Measurements from ENCODE around the gene MS4A10.

Gene MS4A10

GRCh38 chr11:60771879-60772525 lies 13.1 kb upstream of the MS4A10 start:
- in situ Hi-C loops (cut with HindIII; ENCODE audit: low sequenced_read_pairs) = no loop called here
- TF ChIP-seq CTCF (IDR thresholded peaks at IDR 0.05; ENCODE audit: low read depth, low read length, missing control alignments) = no peak
- H3K4me3 ChIP-seq (ENCODE audit: low read depth, low read length) = no peak overlapping the region
- DNase-seq (ENCODE audit: low read depth) = no peak

GRCh38 chr11:60772666-60773065 lies 12.5 kb upstream of the MS4A10 start:
- DNase-seq (ENCODE audit: low read depth) = no peak
- no peak for TF ChIP-seq CTCF (IDR thresholded peaks at IDR 0.05; ENCODE audit: low read depth, low read length, missing control alignments)
- in situ Hi-C loops (cut with HindIII; ENCODE audit: low sequenced_read_pairs) = no loop called here
- H3K4me3 ChIP-seq (ENCODE audit: low read depth, low read length) = no peak overlapping the region

DNA sequence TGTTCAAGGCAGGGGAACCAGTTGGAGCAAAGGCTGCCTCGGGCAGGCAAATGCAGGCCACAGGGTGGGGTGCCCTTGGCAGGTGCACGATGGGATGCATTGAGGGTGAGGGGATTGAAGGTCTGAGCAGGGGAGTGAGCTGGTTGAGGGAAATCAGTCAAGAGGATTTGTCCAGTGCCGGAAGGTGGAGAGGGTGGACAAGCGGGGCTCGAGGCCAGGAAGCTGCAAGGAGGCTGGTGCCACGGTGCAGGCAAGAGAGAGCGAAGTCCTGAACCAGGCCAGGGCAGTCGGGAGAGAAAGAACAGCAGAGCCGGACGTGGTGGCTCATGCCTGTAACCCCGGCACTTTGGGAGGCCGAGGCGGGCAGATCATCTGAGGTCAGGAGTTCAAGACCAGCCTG lies 10.4 kb upstream of the MS4A10 start:
- H3K4me3 ChIP-seq (ENCODE audit: low read depth, low read length) = no peak overlapping the region
- DNase-seq (ENCODE audit: low read depth) = no peak
- no peak for TF ChIP-seq CTCF (IDR thresholded peaks at IDR 0.05; ENCODE audit: low read depth, low read length, missing control alignments)
- in situ Hi-C loops (cut with HindIII; ENCODE audit: low sequenced_read_pairs) = loop anchor here (5.0 kb wide), 1 partner anchor 53 kb away; no protein-coding TSS in a partner anchor

DNA sequence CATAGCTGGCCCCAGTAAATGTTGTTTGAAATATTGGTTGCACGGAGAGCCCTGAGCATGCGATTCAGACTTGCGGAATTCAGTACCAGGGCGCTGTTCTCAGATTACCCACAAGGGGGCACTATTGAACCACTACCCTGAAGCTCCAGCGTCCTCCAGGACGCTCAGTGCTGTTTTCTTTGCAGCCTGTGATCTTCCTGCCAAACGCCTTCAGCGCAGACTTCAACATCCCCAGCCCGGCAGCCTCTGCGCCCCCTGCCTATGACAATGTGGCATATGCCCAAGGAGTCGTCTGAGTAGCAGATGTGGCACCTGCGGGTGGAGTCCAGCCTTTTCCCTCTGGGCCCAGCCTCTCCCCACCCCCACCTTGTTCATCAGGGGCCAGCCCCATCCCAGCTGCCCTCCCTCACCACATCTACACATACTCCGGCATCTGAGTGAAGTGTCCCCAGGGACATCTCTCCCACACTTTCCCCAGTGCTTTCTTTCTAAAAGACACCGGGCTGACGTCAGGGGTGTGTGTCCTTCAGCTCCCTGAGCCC lies 9.6 kb upstream of the MS4A10 start:
- in situ Hi-C loops (cut with HindIII; ENCODE audit: low sequenced_read_pairs) = loop anchor here (5.0 kb wide), 1 partner anchor 52 kb away; no protein-coding TSS in a partner anchor
- peak; percentile 94 for TF ChIP-seq CTCF (IDR thresholded peaks at IDR 0.05; ENCODE audit: low read depth, low read length, missing control alignments)
- no peak overlapping the region for H3K4me3 ChIP-seq (ENCODE audit: low read depth, low read length)
- peak; percentile 78 for DNase-seq (ENCODE audit: low read depth)

DNA sequence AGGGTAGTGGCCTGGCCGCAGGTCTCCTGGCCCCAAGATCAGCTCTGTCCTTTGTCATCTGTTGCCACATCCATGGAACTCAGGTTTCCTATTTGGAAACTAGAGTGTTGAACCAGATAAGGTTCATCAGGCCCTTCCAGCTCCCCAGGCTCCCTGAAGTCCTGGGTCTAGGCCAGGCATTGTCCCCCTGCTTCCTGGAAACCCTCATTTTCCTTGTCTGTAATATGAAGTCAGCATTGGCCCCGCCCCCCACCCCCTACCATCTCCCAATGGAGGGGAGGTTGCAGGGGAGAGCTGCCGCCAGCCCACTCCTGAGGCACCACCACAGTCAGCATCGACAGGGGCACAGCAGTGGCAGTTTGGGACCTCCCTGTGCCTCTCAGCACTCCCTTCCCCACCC lies 9.0 kb upstream of the MS4A10 start:
- no peak overlapping the region for H3K4me3 ChIP-seq (ENCODE audit: low read depth, low read length)
- no peak for TF ChIP-seq CTCF (IDR thresholded peaks at IDR 0.05; ENCODE audit: low read depth, low read length, missing control alignments)
- in situ Hi-C loops (cut with HindIII; ENCODE audit: low sequenced_read_pairs) = loop anchor here (5.0 kb wide), 1 partner anchor 51 kb away; no protein-coding TSS in a partner anchor
- DNase-seq (ENCODE audit: low read depth) = no peak

GRCh38 chr11:60777106-60777505 lies 8.0 kb upstream of the MS4A10 start:
- no peak overlapping the region for H3K4me3 ChIP-seq (ENCODE audit: low read depth, low read length)
- DNase-seq (ENCODE audit: low read depth) = no peak
- no peak for TF ChIP-seq CTCF (IDR thresholded peaks at IDR 0.05; ENCODE audit: low read depth, low read length, missing control alignments)
- in situ Hi-C loops (cut with HindIII; ENCODE audit: low sequenced_read_pairs) = loop anchor here (5.0 kb wide), 1 partner anchor 50 kb away; no protein-coding TSS in a partner anchor
